HepG2 (cell line): ENCODE results near the gene PRRT1B. TPM values are rescaled to one million over a fixed set of nuclear protein-coding genes. Genes with fewer than 3 reads are reported as not detected.

Experiments used
- AGO2 ChIP-seq: fragments of 200-400 bp; formaldehyde crosslinking; optimal IDR thresholded peaks from 2 replicates; pipeline ENCODE3; 2017; ENCODE audit warnings: mild to moderate bottlenecking, low read depth, low read length, moderate library complexity
- ATF2 ChIP-seq: sonication (generic); formaldehyde crosslinking; IDR thresholded peaks from 2 replicates; pipeline ENCODE4 v1.4.0; 2020; ENCODE audit warnings: missing genetic modification reagents
- BRD4 ChIP-seq: sonication (generic); formaldehyde crosslinking; IDR thresholded peaks from 2 replicates; pipeline ENCODE4 v1.4.0; 2020; ENCODE audit warnings: missing genetic modification reagents
- GPBP1L1 ChIP-seq: sonication (generic); formaldehyde crosslinking; IDR thresholded peaks from 2 replicates; pipeline ENCODE4 v1.5.0; 2020; ENCODE audit warnings: mild to moderate bottlenecking, missing genetic modification reagents
- HCFC1 ChIP-seq: fragments of 150-350 bp; IDR thresholded peaks from 2 replicates; pipeline ENCODE4 v1.6.1; 2014; ENCODE audit warnings: low read depth, low read length
- IRX3 ChIP-seq: sonication (generic); formaldehyde crosslinking; IDR thresholded peaks from 2 replicates; pipeline ENCODE4 v1.8.1; 2023; ENCODE audit warnings: mild to moderate bottlenecking, low read depth, missing genetic modification reagents, borderline replicate concordance
- MAZ ChIP-seq, 2 experiments: sonication (generic) in 1 of 2; formaldehyde crosslinking in 1 of 2; IDR thresholded peaks; 2 replicates each; pipeline versions ENCODE4 v1.5.0 to v1.6.1; 2012 to 2020; ENCODE audit warnings: low read depth in 2 of 2, mild to moderate bottlenecking in 2 of 2, borderline replicate concordance in 1 of 2, improper control_type of control experiment in 1 of 2, low read length in 1 of 2, missing genetic modification reagents in 1 of 2, moderate library complexity in 1 of 2
- PAF1 ChIP-seq: IDR thresholded peaks from 2 replicates; pipeline ENCODE4 v1.6.1; 2016; ENCODE audit warnings: missing genetic modification reagents, missing compliant biosample characterization
- RFX1 ChIP-seq: fragments of 450-650 bp; IDR thresholded peaks from 2 replicates; pipeline ENCODE4 v1.6.1; 2017
- SAFB2 ChIP-seq: sonication (generic); formaldehyde crosslinking; IDR thresholded peaks from 2 replicates; pipeline ENCODE4 v1.5.1; 2020; ENCODE audit warnings: missing genetic modification reagents, low read depth, mild to moderate bottlenecking, borderline replicate concordance
- SIX4 ChIP-seq: sonication (generic); formaldehyde crosslinking; IDR thresholded peaks from 2 replicates; pipeline ENCODE4 v1.4.0; 2020; ENCODE audit warnings: missing genetic modification reagents
- SNAPC2 ChIP-seq: sonication (generic); formaldehyde crosslinking; IDR thresholded peaks from 2 replicates; pipeline ENCODE4 v1.8.1; 2022; ENCODE audit warnings: mild to moderate bottlenecking, missing genetic modification reagents
- TBL1XR1 ChIP-seq: fragments of 150-350 bp; IDR thresholded peaks from 2 replicates; pipeline ENCODE4 v1.6.1; 2014; ENCODE audit warnings: borderline replicate concordance, low read length; ENCODE audit not compliant: partially characterized antibody
- THRA ChIP-seq: sonication (generic); formaldehyde crosslinking; IDR thresholded peaks from 2 replicates; pipeline ENCODE4 v1.4.0; 2020; ENCODE audit warnings: missing genetic modification reagents, borderline replicate concordance
- ZBTB44 ChIP-seq: sonication (generic); formaldehyde crosslinking; IDR thresholded peaks from 2 replicates; pipeline ENCODE4 v1.4.0; 2020; ENCODE audit warnings: missing genetic modification reagents
- ZNF143 ChIP-seq: sonication (generic); formaldehyde crosslinking; IDR thresholded peaks from 2 replicates; pipeline ENCODE4 v1.4.0; 2020; ENCODE audit warnings: missing genetic modification reagents
- ZNF224 ChIP-seq: sonication (generic); formaldehyde crosslinking; IDR thresholded peaks from 2 replicates; pipeline ENCODE4 v1.5.0; 2020; ENCODE audit warnings: mild to moderate bottlenecking, missing genetic modification reagents
- ZNF33A ChIP-seq: sonication (generic); formaldehyde crosslinking; IDR thresholded peaks from 2 replicates; pipeline ENCODE4 v1.5.1; 2020; ENCODE audit warnings: missing genetic modification reagents, mild to moderate bottlenecking, moderate library complexity, borderline replicate concordance
- ZNF576 ChIP-seq: sonication (generic); formaldehyde crosslinking; IDR thresholded peaks from 2 replicates; pipeline ENCODE4 v1.4.0; 2020; ENCODE audit warnings: mild to moderate bottlenecking, missing genetic modification reagents
- ZNF761 ChIP-seq: sonication (generic); formaldehyde crosslinking; conservative IDR thresholded peaks from 2 replicates; pipeline ENCODE4 v1.4.0; 2020; ENCODE audit warnings: mild to moderate bottlenecking, missing genetic modification reagents
- ZNF772 ChIP-seq: sonication (generic); formaldehyde crosslinking; IDR thresholded peaks from 2 replicates; pipeline ENCODE4 v1.5.0; 2020; ENCODE audit warnings: mild to moderate bottlenecking, missing genetic modification reagents
- polyA plus RNA-seq, 8 experiments: library from polyadenylated mRNA; depleted of rRNA in 3 of 8; stranded (reverse) in 7 of 8; unstranded in 1 of 8; fragments of >200 nt; fragmentation: Illumina TruSeq in 4 of 8; extraction: Trizol in 4 of 8; gene quantifications; 2 replicates each; pipeline versions ENCODE4 v1.2.1 to v1.2.3, GENCODE V29; 2011 to 2016; ENCODE audit warnings: low read depth in 4 of 8, missing spikeins in 1 of 8, mixed read lengths in 1 of 8; ENCODE audit not compliant: insufficient read depth in 1 of 8
- total RNA-seq, 5 experiments: library from RNA; depleted of rRNA; stranded (reverse); fragments of >200 nt; fragmentation: Illumina TruSeq; extraction: Trizol; gene quantifications; 2 replicates each; pipeline ENCODE4 v1.2.3, GENCODE V29; 2016; ENCODE audit warnings: low read depth in 1 of 5

Gene PRRT1B
- total and polyA plus RNA-seq, 2 of the 13 experiments (the other 11 are each of a cell fraction or from before 2014, with no cell fraction given): not detected

GRCh38 chr9:131530920-131531832 is 14.1 kb upstream of the PRRT1B start, which contains the start of gene UCK1 (continued):
- TF ChIP-seq ZBTB44 (CRISPR knock-in tag): no peak
- TF ChIP-seq MAZ (IDR thresholded peaks at IDR 0.05; ENCODE audit: borderline replicate concordance, low read depth, low read length): no peak
- peak; percentile 78; the same call in 1 of the 2 replicates for TF ChIP-seq MAZ (CRISPR knock-in tag; IDR thresholded peaks at IDR 0.05; ENCODE audit: low read depth)
- TF ChIP-seq ZNF761 (CRISPR knock-in tag): no peak
- no peak for TF ChIP-seq SAFB2 (CRISPR knock-in tag)
- TF ChIP-seq ZNF576: no peak
- TF ChIP-seq ZNF33A (CRISPR knock-in tag): no peak
- TF ChIP-seq ZNF772 (CRISPR knock-in tag): peak; percentile 66; the same call in 1 of the 2 replicates
- TF ChIP-seq SIX4 (CRISPR knock-in tag): peak; percentile 88; the same call in 1 of the 2 replicates
- TF ChIP-seq GPBP1L1 (CRISPR knock-in tag): no peak
- TF ChIP-seq AGO2: no peak
- no peak for TF ChIP-seq RFX1
- TF ChIP-seq ZNF143: peak; percentile 91
- TF ChIP-seq TBL1XR1: peak; percentile 36
- TF ChIP-seq PAF1 (CRISPR knock-in tag): no peak
- TF ChIP-seq BRD4 (CRISPR knock-in tag): 0 out of 2 replicates have a peak, but pooled peaks have one; percentile 32
- TF ChIP-seq ATF2 (CRISPR knock-in tag): 0 out of 2 replicates have a peak, but pooled peaks have one; percentile 24
- 0 out of 2 replicates have a peak, but pooled peaks have one; percentile 7 for TF ChIP-seq ZNF224
- 0 out of 2 replicates have a peak, but pooled peaks have one; percentile 24 for TF ChIP-seq IRX3 (CRISPR knock-in tag)
- peak; percentile 89 for TF ChIP-seq HCFC1
- no peak for TF ChIP-seq SNAPC2 (CRISPR knock-in tag)
- TF ChIP-seq THRA (CRISPR knock-in tag): no peak
